NCI-H82 (cell line): ENCODE data around the gene MOAP1.
"Not testable (repeated sequence)": the region's sequence is repeated elsewhere in the genome, so short reads cannot be mapped to it uniquely, and the experiment has no call there.

ENCODE experiments used
- DNase-seq: peaks from one replicate; lab custom pipeline; 2025; lab: John Stamatoyannopoulos, UW

Gene MOAP1

GRCh38 chr14:93185349-93185720 is 638 bp upstream of the MOAP1 start:
- no peak for DNase-seq

- peak; percentile 37 for DNase-seq
Observed at GRCh38 chr14:93183596-93184317, 940 bp downstream of the MOAP1 start.

- DNase-seq: no peak
Observed at GRCh38 chr14:93175492-93175891, 9.2 kb downstream of the MOAP1 start.

GRCh38 chr14:93174731-93175130 is 10.0 kb downstream of the MOAP1 start:
- DNase-seq: not testable (repeated sequence)

- peak; percentile 49 for DNase-seq
Observed at GRCh38 chr14:93173943-93174395, 10.7 kb downstream of the MOAP1 start.

GRCh38 chr14:93171376-93171775 is 13.3 kb downstream of the MOAP1 start:
- no peak for DNase-seq

- not testable (repeated sequence) for DNase-seq
Observed at GRCh38 chr14:93170141-93170540, 14.6 kb downstream of the MOAP1 start.

GRCh38 chr14:93169619-93170018 is 15.1 kb downstream of the MOAP1 start:
- not testable (repeated sequence) for DNase-seq

GRCh38 chr14:93168610-93169009 is 16.1 kb downstream of the MOAP1 start:
- not testable (repeated sequence) for DNase-seq

- not testable (repeated sequence) for DNase-seq
Observed at GRCh38 chr14:93165271-93166265, 19.1 kb downstream of the MOAP1 start.

GRCh38 chr14:93163564-93163963 is 21.1 kb downstream of the MOAP1 start:
- no peak for DNase-seq

- DNase-seq: peak; percentile 75
Observed at GRCh38 chr14:93161411-93161940, 23.2 kb downstream of the MOAP1 start.

GRCh38 chr14:93160353-93160801 is 24.3 kb downstream of the MOAP1 start:
- peak; percentile 37 for DNase-seq

- not testable (repeated sequence) for DNase-seq
Observed at GRCh38 chr14:93159625-93160352, 24.9 kb downstream of the MOAP1 start.

GRCh38 chr14:93158349-93158748 is 26.3 kb downstream of the MOAP1 start:
- DNase-seq: not testable (repeated sequence)

GRCh38 chr14:93156693-93157369 is 27.9 kb downstream of the MOAP1 start:
- no peak for DNase-seq

GRCh38 chr14:93155667-93156066 is 29.0 kb downstream of the MOAP1 start:
- no peak for DNase-seq

GRCh38 chr14:93153121-93153520 is 31.6 kb downstream of the MOAP1 start:
- DNase-seq: no peak

- DNase-seq: no peak
Observed at GRCh38 chr14:93150227-93151208, 34.2 kb downstream of the MOAP1 start.

GRCh38 chr14:93148979-93149378 is 35.7 kb downstream of the MOAP1 start:
- no peak for DNase-seq
